Suprapubic skin (tissue), 4 donors: ENCODE measurements around the gene BPNT1. TPM values are rescaled to one million over a fixed set of nuclear protein-coding genes. Genes with fewer than 3 reads are reported as not detected.
"Not testable (repeated sequence)": the region's sequence is repeated elsewhere in the genome, so short reads cannot be mapped to it uniquely, and the experiment has no call there.

ENCODE experiments used
- DNase-seq, 2 donors: peaks; one replicate each; pipeline ENCODE4 v3.0.0-alpha.2; 2019; ENCODE audit warnings: low spot score in 2 of 2
- H3K27ac ChIP-seq: fragments of 200-600 bp; sonication (generic); one replicate; pipeline ENCODE4 v1.5.1; 2019
- H3K27me3 ChIP-seq: fragments of 200-600 bp; sonication (generic); one replicate; pipeline ENCODE4 v1.5.1; 2019
- H3K36me3 ChIP-seq: fragments of 200-600 bp; sonication (generic); one replicate; pipeline ENCODE4 v1.5.1; 2019
- H3K4me1 ChIP-seq: fragments of 200-600 bp; sonication (generic); one replicate; pipeline ENCODE4 v1.5.1; 2019
- H3K4me3 ChIP-seq: fragments of 200-600 bp; sonication (generic); one replicate; pipeline ENCODE4 v1.5.1; 2019; ENCODE audit warnings: mild to moderate bottlenecking
- H3K9me3 ChIP-seq: fragments of 200-600 bp; sonication (generic); one replicate; pipeline ENCODE4 v1.5.1; 2019
- EP300 ChIP-seq: sonication (generic); formaldehyde crosslinking; IDR thresholded peaks from one replicate; pipeline ENCODE4 v1.6.1; 2017; ENCODE audit warnings: antibody characterized with exemption
- POLR2A ChIP-seq, 2 donors: fragments of 450-650 bp; IDR thresholded peaks; one replicate each; pipeline ENCODE4 v1.6.1; 2017; ENCODE audit warnings: antibody characterized with exemption in 2 of 2, mild to moderate bottlenecking in 2 of 2, moderate library complexity in 2 of 2
- POLR2AphosphoS5 ChIP-seq, 3 donors: sonication (generic); formaldehyde crosslinking; IDR thresholded peaks; one replicate each; pipeline ENCODE4 v1.6.1; 2017; ENCODE audit warnings: antibody characterized with exemption in 3 of 3
- WGBS: methylation state at CpG from one replicate; pipeline ENCODE4 v1.1.5; 2018; 5-methylcytosine and 5-hydroxymethylcytosine counted together
- total RNA-seq, 4 donors: library from RNA; depleted of rRNA; stranded (reverse); fragments of >200 nt; gene quantifications; one replicate each; pipeline ENCODE4 v1.1.0, GENCODE V29; 2016
- TF ChIP-seq, protein P1 (sequence below), 2 donors: fragments of 200-600 bp in 1 of 2; fragments of 450-650 bp in 1 of 2; sonication (generic) in 1 of 2; IDR thresholded peaks; one replicate each; pipeline ENCODE4 v1.5.1; 2016 to 2019; ENCODE audit warnings: antibody characterized with exemption in 2 of 2, mild to moderate bottlenecking in 1 of 2, moderate library complexity in 1 of 2

The BPNT1 gene
- total RNA-seq, 4 donors from 2014 or later = 18.4 to 25.6 (median 20.2) TPM

DNA sequence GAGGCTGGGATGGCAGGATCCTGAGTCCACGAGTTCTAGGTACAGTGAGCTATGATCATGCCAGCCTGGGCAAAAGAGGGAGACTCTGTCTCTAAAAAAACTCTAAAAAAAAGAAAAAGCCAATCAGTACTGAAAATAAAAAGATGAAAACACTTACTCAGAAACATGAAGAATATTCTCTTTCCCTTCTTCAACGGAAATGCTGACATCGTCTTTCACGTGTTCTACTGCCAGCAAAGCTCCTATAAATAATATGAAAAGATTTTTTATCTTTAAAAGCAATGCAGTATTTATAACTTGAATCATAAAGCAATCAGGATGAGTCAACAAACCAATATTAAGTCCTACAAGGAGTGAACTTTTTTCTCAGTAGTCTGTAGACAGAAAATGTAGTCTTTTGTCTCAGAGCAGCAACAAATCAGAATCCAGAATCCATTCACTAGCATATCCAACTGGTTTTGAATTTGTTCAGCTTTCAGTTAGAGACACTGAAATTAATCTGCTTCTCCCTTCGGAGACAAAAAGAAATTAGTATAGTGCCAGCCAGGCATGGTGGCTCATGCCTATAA is 49.5 kb downstream of the BPNT1 start:
- peaks cover 38% of the 10 kb centered on the region for H3K36me3 ChIP-seq
- TF ChIP-seq POLR2AphosphoS5 (IDR thresholded peaks at IDR 0.05) (no peak), POLR2A (IDR thresholded peaks at IDR 0.05) (no peak), EP300 (no peak)
- TF ChIP-seq, protein P1, sequence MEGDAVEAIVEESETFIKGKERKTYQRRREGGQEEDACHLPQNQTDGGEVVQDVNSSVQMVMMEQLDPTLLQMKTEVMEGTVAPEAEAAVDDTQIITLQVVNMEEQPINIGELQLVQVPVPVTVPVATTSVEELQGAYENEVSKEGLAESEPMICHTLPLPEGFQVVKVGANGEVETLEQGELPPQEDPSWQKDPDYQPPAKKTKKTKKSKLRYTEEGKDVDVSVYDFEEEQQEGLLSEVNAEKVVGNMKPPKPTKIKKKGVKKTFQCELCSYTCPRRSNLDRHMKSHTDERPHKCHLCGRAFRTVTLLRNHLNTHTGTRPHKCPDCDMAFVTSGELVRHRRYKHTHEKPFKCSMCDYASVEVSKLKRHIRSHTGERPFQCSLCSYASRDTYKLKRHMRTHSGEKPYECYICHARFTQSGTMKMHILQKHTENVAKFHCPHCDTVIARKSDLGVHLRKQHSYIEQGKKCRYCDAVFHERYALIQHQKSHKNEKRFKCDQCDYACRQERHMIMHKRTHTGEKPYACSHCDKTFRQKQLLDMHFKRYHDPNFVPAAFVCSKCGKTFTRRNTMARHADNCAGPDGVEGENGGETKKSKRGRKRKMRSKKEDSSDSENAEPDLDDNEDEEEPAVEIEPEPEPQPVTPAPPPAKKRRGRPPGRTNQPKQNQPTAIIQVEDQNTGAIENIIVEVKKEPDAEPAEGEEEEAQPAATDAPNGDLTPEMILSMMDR (IDR thresholded peaks at IDR 0.05) = no peak

DNA sequence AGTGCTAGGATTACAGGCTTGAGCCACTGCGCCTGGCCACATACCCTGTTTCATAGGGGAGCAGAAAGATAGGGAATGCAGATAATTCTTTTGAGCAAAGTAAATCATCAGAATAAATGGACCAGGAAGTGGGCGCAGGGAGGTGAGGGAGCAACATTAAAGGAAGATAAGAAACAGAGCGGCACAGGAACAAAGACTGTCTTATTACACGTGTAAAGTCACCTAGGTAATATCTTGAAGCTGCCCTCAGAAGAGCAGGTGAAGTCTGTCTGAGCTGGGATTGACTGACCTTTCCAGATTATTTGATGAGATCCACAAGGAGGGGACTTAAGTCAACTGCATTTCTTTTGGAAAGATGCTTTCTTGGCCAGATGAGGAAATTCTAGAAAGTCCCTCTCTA is 50.9 kb downstream of the BPNT1 start:
- Histone ChIP-seq H3K36me3 (peaks cover 44% of the 10 kb centered on the region), H3K4me3 (no peak overlapping the region), H3K27me3 (no peaks in the 10 kb centered on the region), H3K27ac (no peak overlapping the region), H3K9me3 (no peaks in the 10 kb centered on the region), H3K4me1 (peaks cover 4% of the 10 kb centered on the region)
- DNase-seq = no peak
- TF ChIP-seq, protein P1 (IDR thresholded peaks at IDR 0.05) = no peak
- TF ChIP-seq POLR2A (IDR thresholded peaks at IDR 0.05) (no peak), POLR2AphosphoS5 (IDR thresholded peaks at IDR 0.05) (no peak), EP300 (no peak)
- WGBS = 84% methylated on average over 4 of the region's 4 CpGs

More for the DNA sequence above, 49.5 kb downstream of the BPNT1 start:
- H3K4me1 ChIP-seq = peaks cover 12% of the 10 kb centered on the region
- no peaks in the 10 kb centered on the region for H3K9me3 ChIP-seq
- H3K27me3 ChIP-seq = no peaks in the 10 kb centered on the region
- no peak for DNase-seq
- 83% methylated on average over 5 of the region's 5 CpGs for WGBS
- no peak overlapping the region for H3K27ac ChIP-seq
- no peak overlapping the region for H3K4me3 ChIP-seq

DNA sequence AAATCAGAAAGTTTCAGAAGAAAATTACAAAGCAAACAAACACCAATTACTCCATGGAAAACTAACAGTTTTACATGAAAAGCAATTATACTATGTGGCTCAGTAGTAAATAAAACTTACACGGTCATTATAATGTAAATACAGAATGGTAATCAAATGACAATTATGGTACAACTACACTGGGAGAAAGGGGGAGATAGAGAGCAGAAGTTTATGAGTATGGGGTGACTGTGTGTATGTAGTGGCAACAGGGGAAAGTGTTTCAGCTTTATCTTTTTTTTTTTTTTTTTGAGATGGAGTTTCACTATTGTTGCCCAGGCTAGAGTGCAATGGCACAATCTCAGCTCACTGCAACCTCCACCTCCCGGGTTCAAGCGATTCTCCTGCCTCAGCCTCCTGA is 51.8 kb downstream of the BPNT1 start:
- H3K27me3 ChIP-seq, H3K9me3 ChIP-seq, DNase-seq, H3K4me1 ChIP-seq, H3K4me3 ChIP-seq, H3K27ac ChIP-seq: not testable (repeated sequence)
- peaks cover 50% of the 10 kb centered on the region for H3K36me3 ChIP-seq
- 93% methylated on average over 3 of the region's 3 CpGs for WGBS

DNA sequence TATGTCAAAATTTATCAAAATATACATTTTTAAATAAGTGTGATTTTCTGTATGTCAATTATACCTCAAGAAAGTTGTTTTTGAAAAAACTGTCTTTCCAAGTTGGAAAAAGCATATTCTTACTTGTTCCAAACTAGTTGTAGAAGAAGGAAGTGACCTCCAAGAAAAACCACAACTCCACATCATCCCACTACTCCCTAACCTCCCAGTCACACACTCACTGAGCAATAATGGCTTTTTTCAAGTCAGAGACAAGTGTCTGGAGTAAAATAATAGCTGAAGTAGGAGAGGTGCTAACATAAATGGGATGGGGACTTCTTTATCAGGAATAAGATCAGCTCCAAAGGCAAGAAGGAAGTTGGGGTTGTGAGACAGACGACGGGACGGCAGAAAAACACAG is 56.7 kb downstream of the BPNT1 start:
- H3K36me3 ChIP-seq = peaks cover 64% of the 10 kb centered on the region
- H3K4me3 ChIP-seq = no peak overlapping the region
- no peaks in the 10 kb centered on the region for H3K9me3 ChIP-seq
- no peaks in the 10 kb centered on the region for H3K4me1 ChIP-seq
- H3K27me3 ChIP-seq = no peaks in the 10 kb centered on the region
- H3K27ac ChIP-seq = no peak overlapping the region
- 82% methylated on average over 3 of the region's 3 CpGs for WGBS
- TF ChIP-seq, protein P1 (IDR thresholded peaks at IDR 0.05) = no peak
- no peak for TF ChIP-seq POLR2AphosphoS5 (IDR thresholded peaks at IDR 0.05)
- no peak for TF ChIP-seq EP300
- no peak for TF ChIP-seq POLR2A (IDR thresholded peaks at IDR 0.05)
- no peak for DNase-seq

DNA sequence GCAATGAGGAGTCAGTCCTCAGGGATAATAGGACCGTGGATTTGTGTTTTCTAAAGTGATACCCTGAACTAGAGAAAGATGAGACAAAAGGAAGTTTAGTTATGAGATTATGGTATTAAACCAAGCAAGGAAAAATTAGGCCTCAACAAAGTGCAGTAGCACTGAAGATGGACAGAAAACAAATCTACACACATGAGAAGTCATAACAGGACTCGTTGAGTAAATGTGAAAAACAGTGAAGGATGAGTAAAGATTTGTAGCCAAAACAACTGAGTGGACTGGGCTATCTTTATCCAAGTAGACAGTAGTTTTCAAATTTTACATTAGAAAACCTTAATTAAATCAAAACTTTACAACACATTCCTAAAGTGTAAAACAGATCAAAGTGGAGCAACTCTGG is 58.3 kb downstream of the BPNT1 start:
- Histone ChIP-seq H3K4me1 (no peaks in the 10 kb centered on the region), H3K36me3 (peaks cover 69% of the 10 kb centered on the region), H3K27me3 (no peaks in the 10 kb centered on the region), H3K4me3 (no peak overlapping the region), H3K27ac (no peak overlapping the region), H3K9me3 (no peaks in the 10 kb centered on the region)
- WGBS = 86% methylated on average over 2 of the region's 2 CpGs
- TF ChIP-seq POLR2AphosphoS5 (IDR thresholded peaks at IDR 0.05) (no peak), EP300 (no peak)
- DNase-seq = no peak

DNA sequence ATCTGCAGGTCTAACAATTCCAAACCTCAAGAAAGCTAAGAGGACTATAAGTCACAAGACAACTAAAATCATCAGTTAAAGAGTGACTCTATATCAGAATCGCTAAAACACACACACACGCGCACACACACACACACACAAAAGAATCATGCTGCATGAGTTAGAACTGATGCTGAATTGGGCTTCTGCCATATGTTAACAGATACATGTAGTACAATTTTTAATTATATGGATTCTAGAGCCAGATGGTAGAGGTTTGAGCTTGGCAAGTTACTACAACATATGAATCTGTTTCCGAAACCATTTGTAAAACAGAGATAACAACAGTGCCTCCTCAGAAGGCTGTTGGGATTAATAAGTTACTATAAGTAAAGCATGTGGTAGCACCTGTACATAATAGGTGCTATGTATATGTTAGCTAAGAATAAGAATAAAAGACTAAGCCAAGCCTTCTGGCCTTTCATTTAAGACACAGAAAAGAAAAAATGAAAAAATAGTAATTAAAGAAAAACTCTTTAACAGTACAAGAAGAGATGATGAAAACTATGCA is 61.2 kb downstream of the BPNT1 start:
- peaks cover 79% of the 10 kb centered on the region for H3K36me3 ChIP-seq

More for the DNA sequence above, 61.2 kb downstream of the BPNT1 start:
- Histone ChIP-seq H3K27me3 (no peaks in the 10 kb centered on the region), H3K9me3 (no peaks in the 10 kb centered on the region), H3K4me1 (no peaks in the 10 kb centered on the region), H3K4me3 (no peak overlapping the region), H3K27ac (no peak overlapping the region)
- WGBS = 77% methylated on average over 4 of the region's 4 CpGs
- no peak for DNase-seq
- TF ChIP-seq POLR2A (IDR thresholded peaks at IDR 0.05) = no peak
- TF ChIP-seq, protein P1 (IDR thresholded peaks at IDR 0.05) = no peak
- TF ChIP-seq EP300 = no peak
- no peak for TF ChIP-seq POLR2AphosphoS5 (IDR thresholded peaks at IDR 0.05)
